ENCODE measurements around the gene LYPLA2.
"Not testable (repeated sequence)": the region's sequence is repeated elsewhere in the genome, so short reads cannot be mapped to it uniquely, and the experiment has no call there.

Gene LYPLA2

DNA sequence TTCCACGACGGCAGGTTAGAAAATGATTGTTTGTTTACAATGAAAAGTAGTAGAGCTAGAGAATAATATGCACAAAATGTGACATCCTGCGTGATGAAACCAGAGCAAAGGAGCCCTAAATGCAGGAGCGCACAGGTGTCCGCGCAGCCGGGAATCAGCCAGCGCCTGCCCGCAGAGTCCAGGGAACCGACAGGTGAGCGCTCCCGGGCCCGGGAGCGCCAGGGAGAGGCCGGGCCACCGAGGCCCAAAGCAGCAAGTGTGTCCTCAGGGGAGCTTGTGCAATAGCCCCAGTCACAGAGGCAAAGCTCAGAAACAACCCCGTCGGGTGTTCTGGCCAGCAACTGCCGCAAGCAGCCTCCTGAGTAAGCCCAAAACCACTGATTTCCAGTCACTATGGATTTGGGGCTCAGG is 10.4 kb downstream of the LYPLA2 start:
- DNase-seq, result no peak

- DNase-seq, result no peak
Observed at GRCh38 chr1:23801876-23802275, 10.9 kb downstream of the LYPLA2 start.

GRCh38 chr1:23802809-23803342 is 11.9 kb downstream of the LYPLA2 start:
- DNase-seq, result not testable (repeated sequence)

GRCh38 chr1:23803674-23804073 is 12.7 kb downstream of the LYPLA2 start:
- DNase-seq, result no peak

DNA sequence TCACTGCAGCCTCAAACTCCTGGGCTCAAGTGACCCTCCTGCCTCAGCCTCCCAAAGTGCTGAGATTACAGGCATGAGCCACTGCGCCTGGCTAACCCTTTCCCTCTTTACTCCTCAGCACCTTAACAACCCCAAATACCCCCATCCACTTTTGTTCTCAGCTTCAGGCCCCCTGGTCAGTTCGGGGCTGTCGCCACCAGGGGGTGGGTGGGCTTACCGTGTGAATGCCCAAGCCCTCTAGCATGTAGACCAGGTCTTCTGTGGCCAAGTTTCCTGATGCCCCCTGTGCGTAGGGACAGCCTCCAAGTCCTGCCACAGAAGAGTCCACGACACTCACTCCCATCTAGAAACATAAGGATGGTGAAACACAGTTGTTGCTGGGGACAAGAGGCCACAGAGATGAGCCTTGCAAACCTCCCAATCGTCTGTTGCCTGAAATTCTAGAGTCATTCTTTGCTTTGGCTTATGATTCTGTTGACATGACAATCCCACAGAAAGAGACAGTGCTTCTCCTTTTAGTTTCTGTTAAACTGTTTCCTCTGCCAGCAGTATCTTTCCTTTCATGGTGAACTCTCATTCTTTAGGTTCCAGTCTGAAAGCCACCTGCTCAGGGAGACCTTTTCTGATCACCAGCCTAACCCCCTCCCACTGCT is 13.4 kb downstream of the LYPLA2 start:
- DNase-seq, result no peak

GRCh38 chr1:23805025-23805424 is 14.1 kb downstream of the LYPLA2 start:
- no peak for DNase-seq

- DNase-seq, result no peak
Observed at GRCh38 chr1:23806280-23806679, 15.3 kb downstream of the LYPLA2 start.

- DNase-seq, result no peak
Observed at GRCh38 chr1:23807453-23807852, 16.5 kb downstream of the LYPLA2 start.

DNA sequence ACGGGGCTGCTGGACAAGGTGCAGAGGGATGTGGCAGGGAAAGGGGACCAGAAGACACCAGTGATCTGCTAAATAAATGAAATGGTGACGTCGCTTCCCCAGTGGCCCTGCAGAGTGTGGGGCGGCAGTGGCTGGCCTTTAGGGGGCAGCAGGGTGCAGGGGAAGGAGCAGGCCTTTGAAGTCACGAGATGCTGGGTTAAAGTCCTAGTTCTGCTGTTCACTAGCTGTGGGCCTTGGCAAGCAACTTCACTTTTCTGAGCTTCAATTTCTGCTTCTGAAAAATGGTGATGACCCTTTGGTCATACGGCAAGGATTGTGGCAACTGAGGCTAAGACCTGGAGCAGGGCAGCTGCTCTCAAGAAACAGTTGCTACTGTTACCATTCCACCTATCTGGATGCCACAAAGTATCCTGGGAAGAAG is 18.8 kb downstream of the LYPLA2 start:
- DNase-seq, result peak; percentile 89

- DNase-seq, result peak; percentile 71
Observed at GRCh38 chr1:23810818-23811540, 20.0 kb downstream of the LYPLA2 start.

DNA sequence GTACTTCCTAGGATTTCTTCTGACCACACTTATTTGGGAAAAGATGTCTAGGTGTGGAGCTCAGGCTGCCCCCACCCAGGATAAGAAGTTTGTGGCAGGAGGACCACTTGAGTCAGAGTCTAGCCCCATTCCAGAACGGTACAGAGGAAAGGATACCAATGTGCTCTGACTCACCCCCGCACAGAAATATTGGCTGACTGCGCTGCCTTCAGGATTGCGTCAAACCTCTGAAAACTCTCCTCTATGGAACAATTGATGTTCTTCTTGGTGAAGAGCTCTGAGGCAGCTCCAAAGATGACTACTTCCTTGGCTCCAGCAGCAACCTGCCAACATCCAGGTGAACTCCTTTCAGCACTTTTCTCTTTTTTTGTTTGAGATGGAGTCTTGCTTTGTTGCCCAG is 23.1 kb downstream of the LYPLA2 start:
- DNase-seq, result no peak

- DNase-seq, result no peak
Observed at GRCh38 chr1:23816361-23816760, 25.4 kb downstream of the LYPLA2 start.

- DNase-seq, result no peak
Observed at GRCh38 chr1:23816906-23817305, 26.0 kb downstream of the LYPLA2 start.

DNA sequence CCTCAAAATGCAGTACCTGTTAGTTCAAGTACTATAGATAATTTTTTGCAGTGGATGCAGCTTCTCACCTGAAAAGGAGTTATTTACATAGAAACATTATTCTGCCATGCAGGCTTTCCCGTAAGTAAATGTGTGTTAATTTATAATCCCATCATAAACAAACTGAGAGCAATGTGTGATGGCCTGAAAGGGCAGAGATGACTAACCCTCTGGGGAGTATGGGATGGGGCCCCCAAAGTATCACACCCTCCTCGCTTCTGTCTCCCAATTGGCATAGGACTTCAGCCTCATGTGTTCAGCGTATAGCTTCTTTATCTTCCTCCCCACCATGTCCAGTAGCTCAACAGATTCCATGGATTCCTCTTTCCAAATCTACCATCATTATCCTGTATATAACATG is 26.7 kb downstream of the LYPLA2 start:
- no peak for DNase-seq

- no peak for DNase-seq
Observed at GRCh38 chr1:23823767-23824166, 32.8 kb downstream of the LYPLA2 start.

DNA sequence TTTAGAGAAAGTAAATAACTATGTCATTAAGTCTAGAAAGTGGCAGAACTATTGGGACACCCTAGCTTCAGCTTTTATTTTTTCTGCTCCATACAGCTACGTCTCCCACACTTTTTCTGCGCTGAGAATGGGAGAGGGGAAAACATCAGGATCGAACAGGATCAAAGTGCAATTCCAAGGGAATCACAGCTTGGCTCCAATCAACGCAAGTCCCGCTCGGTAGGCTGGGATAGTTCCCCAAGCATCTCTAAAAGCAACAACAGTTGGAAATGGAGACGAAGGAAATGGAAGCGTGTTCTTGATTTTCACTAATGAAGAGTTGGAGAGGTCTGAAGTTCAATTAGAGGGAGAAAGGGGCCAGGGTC is 33.7 kb downstream of the LYPLA2 start:
- DNase-seq, result no peak

DNA sequence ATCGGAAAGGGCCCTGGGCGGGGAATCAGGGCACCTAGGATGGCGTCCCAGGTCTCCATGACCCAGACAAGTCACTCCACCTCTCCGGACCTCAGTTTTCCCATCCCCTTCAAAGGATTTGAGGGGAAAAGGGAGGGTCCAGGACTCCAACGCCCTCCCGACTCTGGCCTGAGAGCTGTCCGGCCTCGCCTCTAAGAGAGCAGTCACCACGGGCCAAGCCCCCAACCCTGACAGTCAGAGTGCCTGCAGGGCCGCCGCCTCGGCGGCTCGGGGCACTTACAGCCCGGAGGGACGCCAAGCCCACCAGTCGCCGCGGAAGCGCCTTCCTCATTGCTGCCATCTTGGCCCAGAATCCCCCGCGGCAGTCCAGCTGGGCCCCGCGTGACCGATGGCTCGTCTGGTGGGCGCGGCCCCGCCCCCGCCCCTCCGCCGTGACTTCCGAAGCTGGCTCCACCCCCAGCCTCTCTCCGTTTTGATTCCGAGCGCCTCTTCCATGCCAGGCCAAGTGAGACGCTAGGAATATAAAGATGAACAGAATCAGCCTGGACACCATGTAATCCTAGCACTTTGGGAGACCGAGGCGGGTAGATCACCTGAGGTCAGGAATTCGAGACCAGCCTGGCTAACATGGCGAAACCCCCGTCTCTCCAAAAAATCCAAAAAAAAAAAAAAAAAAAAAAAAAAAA is 34.3 kb downstream of the LYPLA2 start, which contains the start of gene HMGCL:
HMGCL (minus strand) TSS at position 354 of the 686 bp plus-strand sequence; CDS start at position 340, 14 bp downstream.
- peak; percentile 89 for DNase-seq

DNA sequence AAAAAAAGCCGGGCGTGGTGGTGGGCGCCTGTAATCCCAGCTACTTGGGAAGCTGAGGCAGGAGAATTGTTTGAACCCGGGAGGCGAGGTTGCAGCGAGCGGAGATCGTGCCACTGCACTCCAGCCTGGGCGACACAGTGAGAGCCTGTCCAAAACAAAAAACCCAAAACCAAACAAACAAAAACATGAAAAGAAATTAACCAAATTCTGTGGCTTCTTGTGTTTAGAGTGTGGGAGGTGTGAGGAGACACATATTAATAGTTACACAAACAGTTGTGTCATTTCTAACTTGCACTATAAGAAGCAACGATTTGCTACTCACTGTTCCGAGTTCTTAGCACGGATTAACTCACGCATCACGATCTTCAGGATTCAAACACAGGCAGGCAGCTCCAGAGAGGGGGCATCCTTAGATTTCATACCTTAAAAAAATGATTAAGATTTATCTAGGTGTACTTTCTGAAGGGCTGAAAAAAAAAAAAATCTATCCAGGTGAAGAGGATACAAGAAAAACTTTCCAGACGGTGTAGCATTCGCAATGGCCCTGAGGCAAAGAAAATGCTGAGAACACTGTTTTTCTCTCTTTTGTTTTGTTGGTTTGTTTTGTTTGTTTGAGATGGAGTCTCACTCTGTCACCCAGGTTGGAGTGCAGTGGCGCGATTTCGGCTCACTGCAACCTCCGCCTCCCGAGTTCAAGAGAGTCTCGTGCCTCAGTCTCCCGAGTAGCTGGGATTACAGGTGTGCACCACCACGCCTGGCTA is 35.0 kb downstream of the LYPLA2 start:
- DNase-seq, result peak; percentile 24

GRCh38 chr1:23826590-23826989 is 35.6 kb downstream of the LYPLA2 start:
- not testable (repeated sequence) for DNase-seq

DNA sequence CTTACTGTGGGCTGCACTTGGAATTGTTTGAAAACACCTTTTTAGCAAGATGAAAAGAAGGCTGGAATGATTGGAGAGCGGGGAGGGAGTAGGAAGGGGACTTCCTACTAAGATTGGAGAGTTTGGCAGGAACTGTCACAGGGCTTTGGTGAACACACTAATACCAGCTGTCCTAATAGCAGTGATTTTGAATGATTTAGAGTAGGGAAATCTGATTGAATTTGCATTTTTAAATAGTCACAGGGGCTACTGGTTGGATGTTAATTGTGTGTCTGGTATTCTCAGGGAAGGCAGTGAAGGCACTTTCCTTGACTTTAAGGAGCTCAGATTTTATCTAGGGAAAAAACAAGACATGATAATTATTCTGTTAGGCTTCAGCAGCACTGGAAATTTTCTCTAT is 36.8 kb downstream of the LYPLA2 start:
- no peak for DNase-seq

DNA sequence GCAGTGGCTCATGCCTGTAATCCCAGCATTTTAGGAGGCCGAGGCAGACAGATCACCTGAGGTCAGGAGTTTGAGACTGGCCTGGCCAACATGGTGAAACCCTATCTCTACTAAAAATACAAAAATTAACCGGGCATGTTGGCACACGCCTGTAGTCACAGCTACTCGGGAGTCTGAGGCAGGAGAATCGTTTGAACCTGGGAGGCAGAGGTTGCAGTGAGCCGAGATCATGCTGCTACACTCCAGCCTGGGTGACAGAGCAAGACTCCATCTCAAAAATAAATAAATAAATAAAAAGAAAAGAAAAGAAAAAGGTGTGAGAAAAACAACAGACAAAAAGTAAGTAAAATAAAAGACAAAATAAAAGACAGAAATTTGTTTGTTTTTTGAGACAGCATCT is 43.2 kb downstream of the LYPLA2 start:
- DNase-seq, result not testable (repeated sequence)

- DNase-seq, result no peak
Observed at GRCh38 chr1:23836037-23836436, 45.1 kb downstream of the LYPLA2 start.

GRCh38 chr1:23837908-23838307 is 47.0 kb downstream of the LYPLA2 start:
- no peak for DNase-seq
